Adrenal gland (tissue), 12 donors: ENCODE measurements around the gene RMND5A. TPM values are rescaled to one million over a fixed set of nuclear protein-coding genes. Genes with fewer than 3 reads are reported as not detected.

ENCODE experiments used
- DNase-seq, 7 donors: peaks; one replicate each; pipeline ENCODE4 v3.0.0-alpha.2; 2019 to 2020
- H3K27ac ChIP-seq, 5 donors: fragments of 200-600 bp; sonication (generic) in 4 of 5; 1 replicate in 3 of 5; 2 replicates in 2 of 5; pipeline versions ENCODE4 v1.5.1 to v1.8.0; 2016 to 2020; ENCODE audit warnings: mild to moderate bottlenecking in 1 of 5
- H3K27me3 ChIP-seq: fragments of 200-600 bp; 2 replicates; pipeline ENCODE4 v1.8.0; 2021
- H3K36me3 ChIP-seq, 2 donors: fragments of 200-600 bp; replicated peaks in 1 of 2; 1 replicate in 1 of 2; 2 replicates in 1 of 2; pipeline versions ENCODE4 v1.5.1 to v1.8.0; 2018 to 2022
- H3K4me1 ChIP-seq, 2 donors: fragments of 200-600 bp; replicated peaks in 1 of 2; 1 replicate in 1 of 2; 2 replicates in 1 of 2; pipeline versions ENCODE4 v1.5.1 to v1.8.0; 2018 to 2021
- H3K4me3 ChIP-seq, 4 donors: fragments of 200-600 bp; sonication (generic) in 3 of 4; one replicate each; pipeline ENCODE4 v1.5.1; 2016 to 2018
- H3K9me3 ChIP-seq, 3 donors: fragments of 200-600 bp; sonication (generic) in 1 of 3; replicated peaks in 1 of 3; 1 replicate in 2 of 3; 2 replicates in 1 of 3; pipeline versions ENCODE4 v1.5.1 to v1.8.0; 2016 to 2021
- POLR2A ChIP-seq, 2 donors: fragments of 450-650 bp; IDR thresholded peaks; one replicate each; pipeline ENCODE4 v1.6.1; 2017; ENCODE audit warnings: antibody characterized with exemption in 2 of 2, mild to moderate bottlenecking in 2 of 2, moderate library complexity in 1 of 2
- WGBS, 4 donors: extraction: QIAGEN DNeasy Blood & Tissue Kit in 2 of 4; methylation state at CpG; one replicate each; pipeline versions ENCODE4 v1.1.5 to v1.1.7; 2013 to 2017; 5-methylcytosine and 5-hydroxymethylcytosine counted together
- intact Hi-C, 2 donors: fragments of 100-400 bp; cut with DNase I; formaldehyde crosslinking; loops; one replicate each; pipeline versions ENCODE4 v1.14.1 to v1.15.0; 2022 to 2023
- polyA plus RNA-seq, 3 donors: library from polyadenylated mRNA; stranded (reverse); fragments of 200-250 nt in 2 of 3; fragments of 350-450 nt in 1 of 3; fragmentation: Illumina TruSeq in 1 of 3; extraction: RNeasy Lipid Tissue Mini Kit (QIAGEN cat#74804) in 1 of 3; gene quantifications; one replicate each; pipeline ENCODE4 v1.2.3, GENCODE V29; 2013 to 2014
- total RNA-seq, 9 donors: library from RNA; depleted of rRNA in 4 of 9; stranded (reverse); fragments of >200 nt in 4 of 9; fragments of 120-200 nt in 1 of 9; fragmentation: NEBNext Ultra II Directional in 1 of 9; extraction: Animal tissue kit (Norgen Biotek cat#: 25700) in 1 of 9; gene quantifications; one replicate each; pipeline versions ENCODE4 v1.1.0 to v1.2.4, GENCODE V29; 2013 to 2023
- TF ChIP-seq, protein P1 (sequence below), 6 experiments: fragments of 450-650 bp in 4 of 6; fragments of 200-600 bp in 2 of 6; sonication (generic) in 1 of 6; IDR thresholded peaks; 1 replicate in 5 of 6; 2 replicates in 1 of 6; pipeline versions ENCODE4 v1.5.1 to v1.8.0; 2016 to 2021; ENCODE audit warnings: antibody characterized with exemption in 6 of 6, mild to moderate bottlenecking in 2 of 6, moderate library complexity in 1 of 6
- donor health status: healthy with polysubstance abuse.
- donor health status: Bipolar disorder and iron deficiency.
- donor health status: DM: yes; HTN: yes; CAD: no.
- donor health status: DM: no; HTN: no; CAD: no.
- donor health status: DM: no; HTN: no; CAD: no.
- donor health status: DM: yes; HTN: yes; CAD: no.

The RMND5A gene
- total and polyA plus RNA-seq, 12 donors = 8.2 to 45.9 (median 34.1) TPM

DNA sequence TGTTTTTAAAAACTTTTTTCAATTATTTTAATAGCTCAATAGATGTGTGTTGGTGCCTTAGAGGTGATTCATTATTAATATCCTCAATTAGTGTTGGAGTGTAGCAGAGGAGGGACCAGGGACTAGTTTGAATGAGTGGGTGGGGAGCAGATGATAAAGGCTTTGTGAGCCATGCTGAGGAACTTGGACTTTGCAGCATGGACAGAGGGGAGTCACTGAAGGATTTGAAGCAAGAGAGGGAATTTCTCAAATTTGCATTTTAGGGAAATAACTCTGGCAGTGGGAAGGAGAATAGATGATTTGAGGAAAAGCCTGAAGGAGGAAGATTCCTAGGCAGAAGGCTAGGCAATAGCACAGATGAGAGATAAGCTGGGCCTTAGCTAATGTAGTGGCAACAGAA lies 42.3 kb upstream of the RMND5A start:
- no peaks in the 10 kb centered on the region for H3K4me1 ChIP-seq
- no peaks in the 10 kb centered on the region for H3K9me3 ChIP-seq
- TF ChIP-seq, protein P1, sequence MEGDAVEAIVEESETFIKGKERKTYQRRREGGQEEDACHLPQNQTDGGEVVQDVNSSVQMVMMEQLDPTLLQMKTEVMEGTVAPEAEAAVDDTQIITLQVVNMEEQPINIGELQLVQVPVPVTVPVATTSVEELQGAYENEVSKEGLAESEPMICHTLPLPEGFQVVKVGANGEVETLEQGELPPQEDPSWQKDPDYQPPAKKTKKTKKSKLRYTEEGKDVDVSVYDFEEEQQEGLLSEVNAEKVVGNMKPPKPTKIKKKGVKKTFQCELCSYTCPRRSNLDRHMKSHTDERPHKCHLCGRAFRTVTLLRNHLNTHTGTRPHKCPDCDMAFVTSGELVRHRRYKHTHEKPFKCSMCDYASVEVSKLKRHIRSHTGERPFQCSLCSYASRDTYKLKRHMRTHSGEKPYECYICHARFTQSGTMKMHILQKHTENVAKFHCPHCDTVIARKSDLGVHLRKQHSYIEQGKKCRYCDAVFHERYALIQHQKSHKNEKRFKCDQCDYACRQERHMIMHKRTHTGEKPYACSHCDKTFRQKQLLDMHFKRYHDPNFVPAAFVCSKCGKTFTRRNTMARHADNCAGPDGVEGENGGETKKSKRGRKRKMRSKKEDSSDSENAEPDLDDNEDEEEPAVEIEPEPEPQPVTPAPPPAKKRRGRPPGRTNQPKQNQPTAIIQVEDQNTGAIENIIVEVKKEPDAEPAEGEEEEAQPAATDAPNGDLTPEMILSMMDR (IDR thresholded peaks at IDR 0.05) = no peak
- no peak overlapping the region for H3K4me3 ChIP-seq
- H3K27me3 ChIP-seq = no peaks in the 10 kb centered on the region
- H3K27ac ChIP-seq = no peak overlapping the region
- intact Hi-C loops = no loop called here
- DNase-seq = no peak
- H3K36me3 ChIP-seq = no peaks in the 10 kb centered on the region

DNA sequence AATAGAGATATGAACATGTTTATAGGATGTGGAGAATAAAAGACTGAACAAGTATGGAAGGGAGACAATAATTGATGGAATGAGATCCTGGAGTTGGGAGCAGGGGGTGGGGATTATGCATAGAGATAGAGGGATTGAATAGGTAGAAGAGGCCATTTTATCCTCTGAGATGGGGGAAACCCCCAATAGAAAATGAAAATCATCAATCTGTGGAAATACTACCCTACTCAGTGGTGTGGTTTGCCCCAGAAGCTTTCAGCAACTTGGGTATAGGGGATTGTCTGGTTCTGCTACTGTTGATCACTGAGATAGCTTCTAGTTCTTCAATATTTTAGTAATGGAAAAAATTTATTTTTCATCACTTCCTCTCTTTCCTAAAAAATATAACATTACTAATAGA lies 41.1 kb upstream of the RMND5A start:
- Histone ChIP-seq H3K36me3 (no peaks in the 10 kb centered on the region), H3K27ac (no peak overlapping the region), H3K9me3 (no peaks in the 10 kb centered on the region), H3K27me3 (no peaks in the 10 kb centered on the region), H3K4me1 (no peaks in the 10 kb centered on the region), H3K4me3 (no peak overlapping the region)
- TF ChIP-seq, protein P1 (IDR thresholded peaks at IDR 0.05) = no peak
- no peak for TF ChIP-seq POLR2A (IDR thresholded peaks at IDR 0.05)
- no peak for DNase-seq
- intact Hi-C loops = no loop called here

DNA sequence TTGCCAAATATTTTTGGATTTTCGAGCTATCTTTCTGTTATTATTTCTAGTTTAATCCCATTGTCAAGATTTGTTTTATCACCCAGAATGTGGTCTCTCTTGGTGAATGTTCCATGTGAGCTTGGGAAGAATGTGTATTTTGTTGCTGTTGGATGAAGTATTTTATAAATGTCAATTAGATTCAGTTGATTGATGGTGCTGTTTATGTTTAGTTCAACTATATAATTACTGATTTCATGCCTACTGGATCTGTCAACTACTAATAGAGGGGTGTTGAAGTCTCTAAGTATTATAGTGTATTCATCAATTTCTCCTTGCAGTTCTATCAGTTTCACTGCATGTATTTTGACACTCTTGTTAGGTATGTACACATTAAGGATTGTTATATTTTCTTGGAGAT lies 34.7 kb upstream of the RMND5A start:
- no peak overlapping the region for H3K27ac ChIP-seq
- H3K36me3 ChIP-seq = no peaks in the 10 kb centered on the region
- H3K27me3 ChIP-seq = no peaks in the 10 kb centered on the region
- no peak for DNase-seq
- intact Hi-C loops = no loop called here
- H3K9me3 ChIP-seq = no peaks in the 10 kb centered on the region
- H3K4me3 ChIP-seq = no peak overlapping the region
- 67 to 85% (median 72%) methylated on average over 1 of the region's 1 CpG for WGBS, 4 donors
- TF ChIP-seq POLR2A (IDR thresholded peaks at IDR 0.05) = no peak
- TF ChIP-seq, protein P1 (IDR thresholded peaks at IDR 0.05) = no peak
- H3K4me1 ChIP-seq = no peaks in the 10 kb centered on the region

DNA sequence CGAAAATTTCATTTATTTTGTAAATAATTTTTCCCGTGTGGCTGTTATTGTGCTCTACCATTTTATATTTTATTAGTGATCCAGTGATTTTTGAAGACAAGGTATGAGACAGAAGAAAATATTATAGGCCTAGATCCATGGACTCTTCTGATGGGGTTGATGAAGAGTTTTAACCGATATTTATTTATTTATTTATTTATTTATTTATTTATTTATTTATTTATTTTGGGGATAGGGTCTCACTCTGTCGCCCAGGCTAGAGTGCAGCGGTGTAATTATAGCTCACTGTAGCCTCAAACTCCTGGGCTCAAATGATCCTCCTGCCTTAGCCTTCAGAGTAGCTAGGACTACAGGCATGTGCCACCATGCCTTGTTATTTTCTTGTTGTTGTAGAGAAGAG lies 33.6 kb upstream of the RMND5A start:
- TF ChIP-seq, protein P1 (IDR thresholded peaks at IDR 0.05) = no peak
- no peak for TF ChIP-seq POLR2A (IDR thresholded peaks at IDR 0.05)
- no peaks in the 10 kb centered on the region for H3K9me3 ChIP-seq
- H3K27ac ChIP-seq = no peak overlapping the region
- no peak for DNase-seq
- H3K36me3 ChIP-seq = no peaks in the 10 kb centered on the region
- no peak overlapping the region for H3K4me3 ChIP-seq
- WGBS, 4 donors = 91 to 96% (median 93%) methylated on average over 5 of the region's 5 CpGs
- intact Hi-C loops = no loop called here
- H3K4me1 ChIP-seq = no peaks in the 10 kb centered on the region
- no peaks in the 10 kb centered on the region for H3K27me3 ChIP-seq
